Loucy (cell line): ENCODE results near the gene PRPSAP2.
"Not testable (repeated sequence)": the region's sequence is repeated elsewhere in the genome, so short reads cannot be mapped to it uniquely, and the experiment has no call there.

Experiments
- H2AFZ ChIP-seq: fragments of 200-600 bp; sonication (generic); 2 replicates; pipeline ENCODE4 v1.6.0; 2016; ENCODE audit warnings: antibody characterized with exemption, mild to moderate bottlenecking, low read length, moderate library complexity
- H3F3A ChIP-seq: fragments of 200-600 bp; 2 replicates; pipeline ENCODE4 v1.6.0; 2016; ENCODE audit warnings: antibody characterized with exemption, low read depth, mild to moderate bottlenecking
- H3K27me3 ChIP-seq: fragments of 200-600 bp; sonication (generic); 2 replicates; pipeline ENCODE4 v1.6.1; 2014; ENCODE audit warnings: low read length, mild to moderate bottlenecking; ENCODE audit not compliant: insufficient read depth, poor library complexity, severe bottlenecking
- H3K36me3 ChIP-seq: fragments of 200-600 bp; sonication (generic); 2 replicates; pipeline ENCODE4 v1.6.1; 2016; ENCODE audit warnings: low read length; ENCODE audit not compliant: insufficient read depth
- H3K4me1 ChIP-seq: fragments of 200-600 bp; sonication (generic); 2 replicates; pipeline ENCODE4 v1.5.1; 2014; ENCODE audit warnings: low read length, mild to moderate bottlenecking; ENCODE audit not compliant: insufficient read depth, poor library complexity, severe bottlenecking
- H3K4me2 ChIP-seq: fragments of 200-600 bp; sonication (generic); 2 replicates; pipeline ENCODE4 v1.6.0; 2014; ENCODE audit warnings: antibody characterized with exemption, low read length, low read depth, mild to moderate bottlenecking; ENCODE audit not compliant: poor library complexity, severe bottlenecking
- H3K4me3 ChIP-seq: fragments of 200-600 bp; sonication (generic); 2 replicates; pipeline ENCODE4 v1.5.1; 2014; ENCODE audit warnings: low read length, mild to moderate bottlenecking, mixed read lengths; ENCODE audit not compliant: poor library complexity, severe bottlenecking
- H3K79me2 ChIP-seq: fragments of 200-600 bp; sonication (generic); 2 replicates; pipeline ENCODE4 v1.6.1; 2014; ENCODE audit warnings: low read length; ENCODE audit not compliant: insufficient read depth
- H3K9ac ChIP-seq: fragments of 200-600 bp; sonication (generic); 2 replicates; pipeline ENCODE4 v1.6.0; 2014; ENCODE audit warnings: mild to moderate bottlenecking, low read depth, low read length, moderate library complexity; ENCODE audit not compliant: poor library complexity, severe bottlenecking
- H3K9me2 ChIP-seq: fragments of 200-600 bp; sonication (generic); replicated peaks from 2 replicates; pipeline ENCODE4 v1.6.1; 2016; ENCODE audit warnings: low read depth, low read length, mixed read lengths
- H3K9me3 ChIP-seq: fragments of 200-600 bp; sonication (generic); 2 replicates; pipeline ENCODE4 v1.6.1; 2014; ENCODE audit warnings: mild to moderate bottlenecking, antibody characterized with exemption, low read length, low read depth; ENCODE audit not compliant: insufficient read depth
- H4K20me1 ChIP-seq: fragments of 200-600 bp; sonication (generic); 2 replicates; pipeline ENCODE4 v1.6.0; 2014; ENCODE audit warnings: antibody characterized with exemption, low read length, mild to moderate bottlenecking; ENCODE audit not compliant: insufficient read depth, poor library complexity, severe bottlenecking
- EZH2phosphoT487 ChIP-seq: fragments of 200-600 bp; IDR thresholded peaks from 2 replicates; pipeline ENCODE4 v1.6.1; 2018; ENCODE audit warnings: antibody characterized with exemption, mild to moderate bottlenecking, moderate library complexity, borderline replicate concordance
- TF ChIP-seq, protein P1 (sequence below): fragments of 200-600 bp; sonication (generic); conservative IDR thresholded peaks from 2 replicates; pipeline ENCODE4 v1.5.1; 2014; ENCODE audit warnings: mild to moderate bottlenecking, antibody characterized with exemption, low read length

Gene PRPSAP2

DNA sequence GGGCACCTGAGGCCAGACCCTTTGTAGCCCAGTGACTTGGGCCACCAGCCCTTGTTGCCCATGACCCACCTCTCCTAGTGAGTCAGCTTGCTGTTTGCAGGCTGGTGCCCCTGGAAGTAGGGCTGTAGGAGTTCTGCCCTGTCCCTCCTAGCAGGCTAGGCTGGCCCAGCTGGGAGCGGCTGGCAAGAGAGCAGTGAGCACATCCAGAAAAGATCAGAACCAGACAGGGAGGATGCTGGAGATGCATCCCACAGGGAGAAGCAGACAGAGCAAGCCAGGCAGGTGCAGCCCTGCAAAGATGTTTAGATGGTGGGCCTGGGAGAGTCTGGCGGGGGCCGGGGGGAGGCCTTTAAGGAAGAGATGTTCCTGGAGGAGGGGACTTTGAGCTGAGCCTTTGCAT lies 96.4 kb downstream of the PRPSAP2 start:
- Histone ChIP-seq H3K9me2 (no peaks in the 10 kb centered on the region), H3K9me3 (no peaks in the 10 kb centered on the region), H3K36me3 (no peaks in the 10 kb centered on the region), H3K4me2 (no peak overlapping the region), H4K20me1 (no peaks in the 10 kb centered on the region), H2AFZ (no peak overlapping the region), H3K79me2 (no peaks in the 10 kb centered on the region), H3K4me1 (peaks cover 23% of the 10 kb centered on the region), H3F3A (no peaks in the 10 kb centered on the region), H3K9ac (no peak overlapping the region), H3K27me3 (no peaks in the 10 kb centered on the region), H3K4me3 (no peak overlapping the region)
- TF ChIP-seq, protein P1, sequence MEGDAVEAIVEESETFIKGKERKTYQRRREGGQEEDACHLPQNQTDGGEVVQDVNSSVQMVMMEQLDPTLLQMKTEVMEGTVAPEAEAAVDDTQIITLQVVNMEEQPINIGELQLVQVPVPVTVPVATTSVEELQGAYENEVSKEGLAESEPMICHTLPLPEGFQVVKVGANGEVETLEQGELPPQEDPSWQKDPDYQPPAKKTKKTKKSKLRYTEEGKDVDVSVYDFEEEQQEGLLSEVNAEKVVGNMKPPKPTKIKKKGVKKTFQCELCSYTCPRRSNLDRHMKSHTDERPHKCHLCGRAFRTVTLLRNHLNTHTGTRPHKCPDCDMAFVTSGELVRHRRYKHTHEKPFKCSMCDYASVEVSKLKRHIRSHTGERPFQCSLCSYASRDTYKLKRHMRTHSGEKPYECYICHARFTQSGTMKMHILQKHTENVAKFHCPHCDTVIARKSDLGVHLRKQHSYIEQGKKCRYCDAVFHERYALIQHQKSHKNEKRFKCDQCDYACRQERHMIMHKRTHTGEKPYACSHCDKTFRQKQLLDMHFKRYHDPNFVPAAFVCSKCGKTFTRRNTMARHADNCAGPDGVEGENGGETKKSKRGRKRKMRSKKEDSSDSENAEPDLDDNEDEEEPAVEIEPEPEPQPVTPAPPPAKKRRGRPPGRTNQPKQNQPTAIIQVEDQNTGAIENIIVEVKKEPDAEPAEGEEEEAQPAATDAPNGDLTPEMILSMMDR, result no peak
- TF ChIP-seq EZH2phosphoT487, result no peak

GRCh38 chr17:18955009-18955408 lies 97.1 kb downstream of the PRPSAP2 start:
- no peaks in the 10 kb centered on the region for H3K79me2 ChIP-seq
- H2AFZ ChIP-seq, result peak overlapping the region; percentile 63
- H3K9ac ChIP-seq, result peak overlapping the region; percentile 28
- no peaks in the 10 kb centered on the region for H3K9me3 ChIP-seq
- H3K27me3 ChIP-seq, result no peaks in the 10 kb centered on the region
- no peak for TF ChIP-seq EZH2phosphoT487
- TF ChIP-seq, protein P1, result no peak
- H3K9me2 ChIP-seq, result no peaks in the 10 kb centered on the region
- H3K4me3 ChIP-seq, result peak overlapping the region; percentile 44
- H3K36me3 ChIP-seq, result no peaks in the 10 kb centered on the region
- no peaks in the 10 kb centered on the region for H4K20me1 ChIP-seq
- peak overlapping the region; percentile 67 for H3K4me2 ChIP-seq
- H3F3A ChIP-seq, result no peaks in the 10 kb centered on the region
- H3K4me1 ChIP-seq, result peaks cover 23% of the 10 kb centered on the region

GRCh38 chr17:18956021-18956420 lies 98.1 kb downstream of the PRPSAP2 start:
- H3K9me3 ChIP-seq, H3K4me2 ChIP-seq: not testable (repeated sequence)

DNA sequence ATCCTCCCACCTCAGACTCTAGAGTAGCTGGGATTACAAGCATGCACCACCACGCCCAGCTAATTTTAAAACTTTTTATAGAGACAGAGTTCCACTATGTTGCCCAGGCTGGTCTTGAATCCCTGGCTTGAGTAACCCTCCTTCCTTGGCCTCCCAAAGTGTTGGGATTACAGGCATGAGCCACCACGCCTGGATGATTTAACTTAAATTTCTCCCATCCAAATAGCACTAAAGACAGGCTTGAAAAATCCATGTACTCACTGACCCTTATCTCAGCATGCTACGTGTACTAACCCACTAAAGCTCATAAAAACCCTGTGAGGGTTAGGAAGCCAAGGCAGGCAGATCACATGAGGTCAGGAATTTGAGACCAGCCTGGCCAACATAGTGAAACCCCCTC lies 98.7 kb downstream of the PRPSAP2 start:
- TF ChIP-seq, protein P1, result no peak
- TF ChIP-seq EZH2phosphoT487, result no peak
- H3K4me3 ChIP-seq, result no peak overlapping the region
- H2AFZ ChIP-seq, result no peak overlapping the region
- H3K9me3 ChIP-seq, result no peaks in the 10 kb centered on the region
- H3K79me2 ChIP-seq, result no peaks in the 10 kb centered on the region
- H3K4me2 ChIP-seq, result no peak overlapping the region
- no peaks in the 10 kb centered on the region for H3K36me3 ChIP-seq
- no peaks in the 10 kb centered on the region for H3K9me2 ChIP-seq
- H4K20me1 ChIP-seq, result no peaks in the 10 kb centered on the region
- H3K27me3 ChIP-seq, result no peaks in the 10 kb centered on the region
- peaks cover 30% of the 10 kb centered on the region for H3K4me1 ChIP-seq
- H3F3A ChIP-seq, result no peaks in the 10 kb centered on the region
- no peak overlapping the region for H3K9ac ChIP-seq

More at GRCh38 chr17:18956021-18956420, 98.1 kb downstream of the PRPSAP2 start:
- not testable (repeated sequence) for H3K4me3 ChIP-seq, H3K36me3 ChIP-seq, H3K9me2 ChIP-seq, H3F3A ChIP-seq, H3K27me3 ChIP-seq, H4K20me1 ChIP-seq, H3K9ac ChIP-seq, H3K79me2 ChIP-seq, H2AFZ ChIP-seq
- H3K4me1 ChIP-seq, result peaks cover 24% of the 10 kb centered on the region
